ENCODE results near the gene CASP4.

DNA sequence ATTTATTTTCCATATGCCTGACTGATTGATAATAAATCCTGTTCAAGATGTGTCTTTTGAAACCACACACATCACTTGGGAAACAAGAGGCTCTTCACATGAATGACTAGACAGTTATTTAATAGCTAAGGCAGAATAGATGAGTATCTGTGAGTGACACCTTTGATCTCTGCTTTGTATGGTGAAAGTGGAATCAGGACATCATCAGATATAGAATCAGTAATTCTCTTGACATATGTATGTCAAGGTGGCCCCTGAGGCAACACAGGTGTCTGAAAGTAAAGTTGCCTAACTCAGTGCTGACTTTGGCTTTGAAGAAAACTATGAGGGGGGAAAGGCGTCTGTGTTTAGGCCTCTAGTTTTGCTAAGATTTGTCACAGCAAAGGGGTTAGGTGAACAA lies 11.5 kb upstream of the CASP4 start:
- TF ChIP-seq TAF1 (IDR thresholded peaks at IDR 0.05; ENCODE audit: low read depth) (no peak), CTCF (IDR thresholded peaks at IDR 0.05; ENCODE audit: poor library complexity, severe bottlenecking) (no peak)

Data from neural cell (in vitro differentiated cells).